ENCODE measurements around the gene ATP7A. TPM values are rescaled to one million over a fixed set of nuclear protein-coding genes. Genes with fewer than 3 reads are reported as not detected.

The ATP7A gene
- total RNA-seq, 1 experiment from 2014 or later = 2.1 TPM

DNA sequence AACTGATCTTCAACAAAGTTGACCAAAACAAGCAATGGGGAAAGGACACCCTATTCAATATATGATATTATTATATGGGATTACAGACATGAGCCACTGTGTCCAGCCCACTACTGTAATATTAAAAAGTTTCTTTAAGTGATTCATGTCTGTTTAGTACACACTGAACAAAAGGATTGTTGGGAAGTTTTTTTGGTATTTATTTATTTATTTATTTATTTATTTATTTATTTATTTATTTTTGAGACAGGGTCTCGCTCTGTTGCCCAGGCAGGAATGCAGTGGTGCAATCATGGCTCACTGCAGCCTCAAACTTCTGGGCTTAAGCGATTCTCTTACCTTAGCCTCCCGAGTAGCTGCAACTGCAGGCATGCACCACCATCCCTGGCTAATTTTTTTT lies 117.3 kb downstream of the ATP7A start:
- H3K27ac ChIP-seq (ENCODE audit: insufficient read length, low read depth, low read length) = no peak overlapping the region
- Mint-ChIP-seq H3K4me3 (no peak overlapping the region), H3K9me3 (peaks cover 57 to 60% of the 10 kb centered on the region in 2 experiments), H3K36me3 (ENCODE audit: insufficient read depth in 1 of 3, low read depth in 3 of 3) (peaks cover 0 to 2% (median 0%) of the 10 kb centered on the region in 3 experiments; a peak in 3 of 7 replicates), H3K27me3 (ENCODE audit: low read depth) (no peaks in the 10 kb centered on the region), H3K27ac (no peak overlapping the region), H3K4me1 (peaks cover 0 to 2% of the 10 kb centered on the region in 2 experiments; a peak in 1 of 4 replicates)
- H3K79me2 ChIP-seq (ENCODE audit: insufficient read depth, low read length) = no peaks in the 10 kb centered on the region
- H3T11ph ChIP-seq (ENCODE audit: low read length) = no peak overlapping the region
- no peak overlapping the region for H4K91ac ChIP-seq (ENCODE audit: insufficient read length, low read depth, low read length)
- no peak overlapping the region for H2BK5ac ChIP-seq (ENCODE audit: insufficient read length, low read length)
- no peak overlapping the region for H2AFZ ChIP-seq (ENCODE audit: low read length)
- H2AK5ac ChIP-seq (ENCODE audit: insufficient read length, low read length) = no peak overlapping the region
- H4K5ac ChIP-seq (ENCODE audit: insufficient read length, low read depth, low read length) = no peak overlapping the region
- no peaks in the 10 kb centered on the region for H4K20me1 ChIP-seq (ENCODE audit: control insufficient read depth, insufficient read depth, insufficient read length)
- WGBS (ENCODE audit: extremely low coverage, insufficient read length, low lambda C conversion rate) = no CpG with 5 or more reads among the region's 3 CpGs
- no peaks in the 10 kb centered on the region for H3K23me2 ChIP-seq (ENCODE audit: insufficient read length, low read depth, low read length, poor library complexity, severe bottlenecking)
- no peaks in the 10 kb centered on the region for H3K79me1 ChIP-seq (ENCODE audit: insufficient read depth, low read depth, low read length, poor library complexity, severe bottlenecking)
- H3K9me3 ChIP-seq (ENCODE audit: control insufficient read depth, low read depth, low read length) = peaks cover 8% of the 10 kb centered on the region
- no peak for DNase-seq
- H2BK20ac ChIP-seq (ENCODE audit: low read depth, low read length, poor library complexity, severe bottlenecking) = no peak overlapping the region
- H2BK15ac ChIP-seq (ENCODE audit: low read depth, low read length) = no peak overlapping the region
- no peak for TF ChIP-seq CTCF (conservative IDR thresholded peaks at IDR 0.05)
- no peak overlapping the region for H3K56ac ChIP-seq (ENCODE audit: insufficient read length, low read depth, low read length)
- no peak overlapping the region for H3K23ac ChIP-seq (ENCODE audit: insufficient read length, low read depth, low read length)
- H3K14ac ChIP-seq (ENCODE audit: insufficient read depth, low read length) = no peak overlapping the region
- H2BK120ac ChIP-seq (ENCODE audit: low read depth, low read length, poor library complexity, severe bottlenecking) = no peak overlapping the region
- H3K27me3 ChIP-seq (ENCODE audit: insufficient read depth, low read length) = no peaks in the 10 kb centered on the region
- H2BK12ac ChIP-seq (ENCODE audit: insufficient read length, low read depth, low read length) = no peak overlapping the region
- no peaks in the 10 kb centered on the region for H3K4me1 ChIP-seq (ENCODE audit: insufficient read depth, low read length)
- no peak overlapping the region for H3K4ac ChIP-seq (ENCODE audit: low read depth, low read length)
- no peak overlapping the region for H3K18ac ChIP-seq (ENCODE audit: insufficient read length, low read depth, low read length)
- H3K9ac ChIP-seq (ENCODE audit: extremely low read depth, insufficient read length, low read length) = no peak overlapping the region
- no peak overlapping the region for H4K8ac ChIP-seq (replicated peaks; ENCODE audit: insufficient read length, low read depth, low read length)
- H3K4me2 ChIP-seq (ENCODE audit: insufficient read depth, insufficient read length, low read length) = no peak overlapping the region
